ENCODE measurements around the gene LRSAM1.

The LRSAM1 gene

DNA sequence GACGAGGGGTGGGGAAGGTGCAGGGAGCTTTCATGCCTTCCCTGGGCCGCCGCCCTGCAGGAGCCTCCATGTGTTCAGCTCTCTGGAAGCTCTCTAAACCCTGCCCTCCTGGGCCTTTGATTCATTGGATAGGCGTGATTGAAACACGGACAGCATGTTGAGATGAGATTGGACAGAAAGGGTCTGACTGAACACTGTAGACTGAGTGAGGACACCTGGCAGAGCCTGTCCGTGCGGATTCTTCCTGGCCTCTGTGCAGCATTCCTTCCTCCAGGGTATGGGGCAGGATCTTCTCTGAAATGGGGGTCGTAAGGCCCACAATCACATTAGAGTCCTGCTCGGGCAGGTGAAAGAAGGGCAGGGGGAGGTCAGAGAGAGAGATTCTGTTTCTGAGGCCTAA, 12.9 kb upstream of the LRSAM1 start:
- Histone ChIP-seq H3K36me3 (ENCODE audit: insufficient read depth, low read length) (peaks cover 82% of the 10 kb centered on the region), H3K9ac (ENCODE audit: insufficient read length) (no peak overlapping the region), H3K9me3 (ENCODE audit: low read depth, low read length) (no peaks in the 10 kb centered on the region), H3K27ac (no peak overlapping the region), H3K4me3 (no peak overlapping the region)
- TF ChIP-seq FOXP2 (optimal IDR thresholded peaks at IDR 0.05; ENCODE audit: control extremely low read depth, extremely low read length, insufficient read depth) (no peak), EZH2 (IDR thresholded peaks at IDR 0.05) (no peak), POLR2AphosphoS5 (IDR thresholded peaks at IDR 0.05; ENCODE audit: borderline replicate concordance, low read depth, low read length) (no peak)
- DNase-seq (ENCODE audit: low read depth, low spot score): no peak

DNA sequence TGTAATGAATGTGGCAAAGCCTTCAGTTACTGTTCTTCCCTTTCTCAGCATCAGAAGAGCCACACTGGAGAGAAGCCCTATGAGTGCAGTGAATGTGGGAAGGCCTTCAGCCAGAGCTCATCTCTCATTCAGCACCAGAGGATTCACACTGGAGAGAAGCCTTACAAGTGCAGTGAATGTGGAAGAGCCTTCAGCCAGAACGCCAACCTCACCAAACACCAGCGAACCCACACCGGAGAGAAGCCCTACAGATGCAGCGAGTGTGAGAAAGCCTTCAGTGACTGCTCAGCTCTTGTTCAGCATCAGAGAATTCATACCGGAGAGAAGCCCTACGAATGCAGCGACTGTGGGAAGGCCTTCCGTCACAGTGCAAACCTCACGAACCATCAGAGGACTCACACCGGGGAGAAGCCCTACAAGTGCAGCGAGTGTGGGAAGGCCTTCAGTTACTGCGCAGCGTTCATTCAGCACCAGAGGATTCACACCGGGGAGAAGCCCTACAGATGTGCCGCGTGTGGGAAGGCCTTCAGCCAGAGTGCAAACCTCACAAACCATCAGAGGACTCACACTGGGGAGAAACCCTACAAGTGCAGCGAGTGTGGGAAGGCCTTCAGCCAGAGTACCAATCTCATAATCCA, 6.9 kb upstream of the LRSAM1 start:
- Histone ChIP-seq H3K9ac (ENCODE audit: insufficient read length) (no peak overlapping the region), H3K36me3 (ENCODE audit: insufficient read depth, low read length) (peaks cover 84% of the 10 kb centered on the region), H3K4me3 (no peak overlapping the region), H3K9me3 (ENCODE audit: low read depth, low read length) (0 out of 2 replicates have a peak, but pooled peaks cover 4% of the 10 kb centered on the region), H3K27ac (peak overlapping the region; percentile 32; the same call in 1 of the 2 replicates)
- no peak for DNase-seq (ENCODE audit: low read depth, low spot score)
- TF ChIP-seq FOXP2 (optimal IDR thresholded peaks at IDR 0.05; ENCODE audit: control extremely low read depth, extremely low read length, insufficient read depth) (no peak), EZH2 (IDR thresholded peaks at IDR 0.05) (no peak), POLR2AphosphoS5 (IDR thresholded peaks at IDR 0.05; ENCODE audit: borderline replicate concordance, low read depth, low read length) (no peak)

DNA sequence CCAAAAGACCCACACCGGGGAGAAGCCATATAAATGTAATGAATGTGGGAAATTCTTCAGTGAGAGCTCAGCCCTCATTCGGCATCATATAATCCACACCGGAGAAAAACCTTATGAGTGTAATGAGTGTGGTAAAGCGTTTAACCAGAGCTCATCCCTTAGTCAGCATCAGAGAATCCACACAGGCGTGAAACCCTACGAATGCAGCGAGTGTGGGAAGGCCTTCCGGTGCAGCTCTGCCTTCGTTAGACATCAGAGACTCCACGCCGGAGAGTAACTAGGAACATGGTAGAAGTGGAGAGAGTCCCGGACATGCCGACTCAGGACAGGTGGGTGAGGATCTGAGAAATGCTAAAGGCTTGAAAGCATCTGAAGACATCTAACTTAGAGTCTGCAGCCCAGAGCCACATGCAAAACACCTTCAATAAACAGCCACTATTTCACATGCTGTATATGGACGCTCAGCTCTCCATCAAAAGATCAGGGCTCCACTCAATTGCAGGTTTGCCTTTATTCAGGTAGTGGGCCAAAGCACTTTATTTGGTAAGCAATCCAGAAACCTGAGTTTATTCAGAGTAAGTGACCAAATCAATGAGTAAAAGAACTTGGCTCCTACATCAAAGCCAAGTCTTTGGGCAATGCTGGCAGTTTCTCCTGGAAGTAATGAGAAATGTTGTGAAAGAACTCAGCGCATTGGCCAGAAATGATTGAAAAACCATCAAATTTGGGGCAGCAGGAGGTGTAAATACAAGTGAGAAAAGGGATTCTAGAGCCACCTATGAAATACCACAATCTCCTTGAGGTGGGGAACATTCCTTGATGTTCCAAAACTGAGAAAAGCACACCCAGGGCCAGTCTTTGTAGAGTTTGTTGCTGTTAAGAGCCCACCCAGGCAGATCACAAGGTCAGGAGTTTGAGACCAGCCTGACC, 6.1 kb upstream of the LRSAM1 start:
- no peak for DNase-seq (ENCODE audit: low read depth, low spot score)
- Histone ChIP-seq H3K9me3 (ENCODE audit: low read depth, low read length) (0 out of 2 replicates have a peak, but pooled peaks cover 4% of the 10 kb centered on the region), H3K9ac (ENCODE audit: insufficient read length) (no peak overlapping the region), H3K4me3 (no peak overlapping the region), H3K36me3 (ENCODE audit: insufficient read depth, low read length) (peaks cover 85% of the 10 kb centered on the region), H3K27ac (peak overlapping the region; percentile 51)
- TF ChIP-seq FOXP2 (optimal IDR thresholded peaks at IDR 0.05; ENCODE audit: control extremely low read depth, extremely low read length, insufficient read depth): no peak
- TF ChIP-seq POLR2AphosphoS5 (IDR thresholded peaks at IDR 0.05; ENCODE audit: borderline replicate concordance, low read depth, low read length): peak; percentile 38; the same call in 1 of the 2 replicates

DNA sequence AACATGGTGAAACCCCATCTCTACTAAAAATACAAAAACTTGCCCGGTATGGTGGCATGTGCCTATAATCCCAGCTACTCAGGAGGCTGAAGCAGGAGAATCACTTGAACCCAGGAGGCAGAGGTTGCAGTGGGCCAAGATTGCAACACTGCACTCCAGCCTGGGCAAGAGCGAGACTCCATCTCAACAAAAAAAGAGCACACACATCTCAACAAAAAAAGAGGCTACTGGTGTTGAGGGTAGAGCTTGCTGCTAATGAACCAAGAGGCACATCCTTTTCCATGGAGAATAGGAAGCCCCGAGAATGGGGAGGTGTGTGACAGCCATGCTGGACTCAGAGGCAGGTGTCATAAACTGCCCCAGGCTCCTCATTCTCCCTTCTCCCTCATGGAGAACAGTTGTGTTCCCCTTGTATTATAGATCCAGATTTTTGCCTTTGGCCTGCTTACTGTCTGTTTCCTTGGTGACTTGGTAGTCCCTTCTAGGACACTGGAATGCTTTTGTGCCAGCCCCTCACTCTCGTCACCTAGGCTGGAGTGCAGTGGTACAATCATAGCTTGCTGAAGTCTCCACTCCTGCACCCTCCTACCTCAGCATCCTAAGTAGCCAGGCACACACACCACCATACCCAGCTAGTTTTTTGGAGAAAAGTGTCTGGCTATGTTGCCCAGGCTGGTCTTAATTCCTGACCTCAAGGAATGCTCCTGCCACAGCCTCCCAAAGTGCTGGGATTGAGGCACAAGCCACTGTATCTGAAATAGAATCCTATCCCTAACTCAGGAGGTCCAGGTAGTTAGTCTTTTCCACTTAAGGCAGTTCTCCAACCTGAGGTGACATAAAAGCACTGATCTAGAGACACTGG, 5.2 kb upstream of the LRSAM1 start:
- Histone ChIP-seq H3K27ac (peak overlapping the region; percentile 73; the same call in 1 of the 2 replicates), H3K9ac (ENCODE audit: insufficient read length) (no peak overlapping the region), H3K36me3 (ENCODE audit: insufficient read depth, low read length) (peaks cover 84% of the 10 kb centered on the region), H3K4me3 (no peak overlapping the region), H3K9me3 (ENCODE audit: low read depth, low read length) (0 out of 2 replicates have a peak, but pooled peaks cover 4% of the 10 kb centered on the region)
- DNase-seq (ENCODE audit: low read depth, low spot score): no peak
- TF ChIP-seq POLR2AphosphoS5 (IDR thresholded peaks at IDR 0.05; ENCODE audit: borderline replicate concordance, low read depth, low read length) (no peak; the same call in none of the 2 replicates), EZH2 (IDR thresholded peaks at IDR 0.05) (no peak), FOXP2 (optimal IDR thresholded peaks at IDR 0.05; ENCODE audit: control extremely low read depth, extremely low read length, insufficient read depth) (no peak)

DNA sequence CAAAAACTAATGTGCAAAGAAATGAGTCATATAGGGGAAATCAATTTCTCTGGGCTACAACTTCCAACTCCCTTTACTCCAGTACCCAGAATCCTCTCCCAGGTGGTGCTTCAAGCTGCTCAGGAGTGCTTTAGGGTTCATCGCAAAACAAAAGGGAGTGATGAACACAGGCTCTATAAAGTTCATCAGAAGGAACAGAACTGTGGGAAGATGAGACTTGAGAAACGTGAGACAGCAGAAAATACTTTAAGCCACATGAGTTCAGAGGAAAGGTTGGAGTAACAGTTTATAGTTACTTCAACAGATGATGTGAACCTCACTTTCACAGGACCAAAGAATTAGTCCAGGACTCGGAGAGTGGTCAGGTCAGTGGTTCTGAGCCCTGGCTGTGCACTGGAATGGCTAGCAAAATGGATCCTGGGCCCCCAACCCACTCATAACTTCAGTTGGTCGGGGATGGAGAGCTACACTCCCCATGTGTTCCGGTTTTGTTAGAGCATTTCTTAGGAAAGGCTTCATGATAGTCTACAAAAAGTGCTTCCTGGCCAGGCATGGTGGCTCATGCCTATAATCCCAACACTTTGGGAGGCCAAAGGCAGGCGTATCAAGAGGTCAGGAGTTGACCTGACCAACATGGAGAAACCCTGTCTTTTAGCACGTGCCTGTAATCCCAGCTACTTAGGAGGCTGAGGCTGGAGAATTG, 4.4 kb upstream of the LRSAM1 start:
- DNase-seq (ENCODE audit: low read depth, low spot score): no peak
- H3K27ac ChIP-seq: peak overlapping the region; percentile 73
- no peak overlapping the region for H3K9ac ChIP-seq (ENCODE audit: insufficient read length)
- no peak overlapping the region for H3K4me3 ChIP-seq
- 0 out of 2 replicates have a peak, but pooled peaks cover 4% of the 10 kb centered on the region for H3K9me3 ChIP-seq (ENCODE audit: low read depth, low read length)
- no peak for TF ChIP-seq EZH2 (IDR thresholded peaks at IDR 0.05)
- peak; percentile 34 for TF ChIP-seq POLR2AphosphoS5 (IDR thresholded peaks at IDR 0.05; ENCODE audit: borderline replicate concordance, low read depth, low read length)
- H3K36me3 ChIP-seq (ENCODE audit: insufficient read depth, low read length): peaks cover 81% of the 10 kb centered on the region

DNA sequence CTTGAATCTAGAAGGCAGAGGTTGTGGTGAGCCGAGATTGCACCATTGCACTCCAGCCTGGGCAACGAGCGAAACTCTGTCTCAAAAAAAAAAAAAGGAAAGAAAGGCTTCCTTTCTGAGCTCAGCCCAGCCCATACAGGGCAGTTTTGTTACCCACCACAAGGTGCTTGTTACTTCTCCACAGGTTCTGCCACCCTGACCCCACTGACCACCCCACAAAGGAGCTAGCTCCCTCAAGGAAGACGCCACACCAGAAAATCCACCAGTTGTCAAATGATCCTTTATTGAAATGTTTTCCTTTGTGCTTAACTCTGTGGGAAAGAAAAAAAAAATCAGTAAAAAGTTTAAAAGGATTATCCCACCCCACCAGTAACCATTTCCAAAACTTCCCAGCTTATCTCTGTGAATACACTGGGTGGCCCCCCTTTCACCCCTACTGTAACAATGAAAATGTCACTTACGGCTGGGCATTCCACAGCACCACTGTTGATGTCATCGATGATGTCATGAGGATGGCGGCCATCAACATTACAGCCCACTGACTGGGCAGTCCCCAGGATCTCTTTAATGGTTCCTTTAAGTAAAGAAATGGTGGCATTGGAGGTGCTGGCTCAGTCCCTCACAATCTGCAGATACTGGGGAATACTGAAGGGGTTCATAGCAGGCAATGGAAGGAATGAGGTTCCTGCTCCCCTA, 3.7 kb upstream of the LRSAM1 start:
- Histone ChIP-seq H3K9ac (ENCODE audit: insufficient read length) (no peak overlapping the region), H3K9me3 (ENCODE audit: low read depth, low read length) (0 out of 2 replicates have a peak, but pooled peaks cover 4% of the 10 kb centered on the region), H3K4me3 (no peak overlapping the region), H3K36me3 (ENCODE audit: insufficient read depth, low read length) (peaks cover 78% of the 10 kb centered on the region), H3K27ac (peak overlapping the region; percentile 97; the same call in 1 of the 2 replicates)
- DNase-seq (ENCODE audit: low read depth, low spot score): no peak
- no peak for TF ChIP-seq EZH2 (IDR thresholded peaks at IDR 0.05)
- TF ChIP-seq FOXP2 (optimal IDR thresholded peaks at IDR 0.05; ENCODE audit: control extremely low read depth, extremely low read length, insufficient read depth): no peak
- TF ChIP-seq POLR2AphosphoS5 (IDR thresholded peaks at IDR 0.05; ENCODE audit: borderline replicate concordance, low read depth, low read length): no peak

All from SK-N-MC (cell line).